Vagina (tissue), 2 donors: ENCODE measurements around the gene PARD3. TPM values are rescaled to one million over a fixed set of nuclear protein-coding genes. Genes with fewer than 3 reads are reported as not detected.
A peak's percentile ranks its signal among the peaks of the same experiment; 100 is the strongest.

Experiments used
- DNase-seq, 2 donors: peaks; one replicate each; pipeline ENCODE4 v3.0.0-alpha.2; 2017; ENCODE audit errors: extremely low spot score in 2 of 2
- H3K27ac ChIP-seq: fragments of 200-600 bp; sonication (generic); one replicate; pipeline ENCODE4 v1.5.1; 2019
- H3K27me3 ChIP-seq: fragments of 200-600 bp; sonication (generic); one replicate; pipeline ENCODE4 v1.5.1; 2019
- H3K36me3 ChIP-seq, 2 donors: fragments of 200-600 bp; sonication (generic); one replicate each; pipeline ENCODE4 v1.5.1; 2017 to 2019
- H3K4me1 ChIP-seq: fragments of 200-600 bp; sonication (generic); one replicate; pipeline ENCODE4 v1.5.1; 2019
- H3K4me3 ChIP-seq, 2 donors: fragments of 200-600 bp; sonication (generic); 1 replicate in 1 of 2; 2 replicates in 1 of 2; pipeline ENCODE4 v1.5.1; 2016 to 2019
- H3K9me3 ChIP-seq: fragments of 200-600 bp; sonication (generic); one replicate; pipeline ENCODE4 v1.5.1; 2019
- POLR2A ChIP-seq, 2 donors: fragments of 450-650 bp; IDR thresholded peaks; one replicate each; pipeline ENCODE4 v1.6.1; 2017; ENCODE audit warnings: antibody characterized with exemption in 2 of 2, mild to moderate bottlenecking in 2 of 2, moderate library complexity in 2 of 2
- POLR2AphosphoS5 ChIP-seq, 2 donors: sonication (generic); formaldehyde crosslinking; IDR thresholded peaks; one replicate each; pipeline ENCODE4 v1.9.0; 2017; ENCODE audit warnings: antibody characterized with exemption in 2 of 2, mild to moderate bottlenecking in 2 of 2, low read depth in 1 of 2; ENCODE audit not compliant: insufficient read depth in 1 of 2
- intact Hi-C: fragments of 100-400 bp; cut with DNase I; formaldehyde crosslinking; loops from one replicate; pipeline ENCODE4 v1.15.1; 2023
- total RNA-seq: library from RNA; depleted of rRNA; stranded (reverse); fragments of >200 nt; gene quantifications from one replicate; pipeline ENCODE4 v1.2.3, GENCODE V29; 2016
- TF ChIP-seq, protein P1 (sequence below), 3 experiments: fragments of 450-650 bp in 2 of 3; fragments of 200-600 bp in 1 of 3; sonication (generic) in 1 of 3; IDR thresholded peaks; one replicate each; pipeline ENCODE4 v1.5.1; 2017 to 2019; ENCODE audit warnings: antibody characterized with exemption in 3 of 3, mild to moderate bottlenecking in 2 of 3, moderate library complexity in 2 of 3

The PARD3 gene
- total RNA-seq, 1 donor from 2014 or later: 95.5 TPM

DNA sequence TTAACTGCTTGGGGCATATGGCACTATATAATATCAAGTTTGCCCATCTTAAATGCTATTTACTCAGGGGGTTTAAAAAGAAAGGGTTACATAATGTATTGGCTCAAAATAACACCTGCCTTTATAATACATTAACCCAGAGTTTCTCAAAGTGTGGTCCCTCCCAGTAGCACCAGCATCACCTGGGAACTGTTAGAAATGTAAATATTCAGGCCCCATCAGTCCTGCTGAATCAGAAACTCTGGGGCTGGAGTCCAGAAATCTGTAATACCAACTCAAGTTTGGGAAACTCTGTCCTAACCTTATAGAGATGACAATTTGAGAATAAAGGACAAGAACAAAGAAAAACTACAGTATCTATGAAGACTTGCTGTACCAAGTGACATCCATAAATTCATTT, 270.7 kb downstream of the PARD3 start:
- H3K27me3 ChIP-seq: no peaks in the 10 kb centered on the region
- intact Hi-C loops: no loop called here

DNA sequence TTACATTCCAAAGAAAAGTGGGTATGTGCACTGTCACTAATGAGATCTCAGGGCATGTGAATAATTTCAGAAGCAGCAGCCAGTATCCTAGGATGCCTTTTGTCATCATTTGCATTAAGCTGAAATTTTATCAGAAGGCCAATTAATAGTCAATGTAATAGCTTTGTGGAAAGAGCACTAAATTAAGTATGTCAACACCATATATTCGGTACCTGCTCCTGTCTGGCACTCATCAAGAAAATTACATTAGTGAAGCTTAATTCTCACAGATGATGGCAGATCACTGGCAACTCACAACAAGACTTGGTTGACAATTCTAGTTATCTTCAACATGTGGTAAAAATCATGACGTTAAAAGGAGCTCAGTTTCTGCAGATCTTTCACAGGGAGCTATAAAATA, 271.4 kb downstream of the PARD3 start:
- TF ChIP-seq POLR2A (IDR thresholded peaks at IDR 0.05): no peak
- TF ChIP-seq, protein P1, sequence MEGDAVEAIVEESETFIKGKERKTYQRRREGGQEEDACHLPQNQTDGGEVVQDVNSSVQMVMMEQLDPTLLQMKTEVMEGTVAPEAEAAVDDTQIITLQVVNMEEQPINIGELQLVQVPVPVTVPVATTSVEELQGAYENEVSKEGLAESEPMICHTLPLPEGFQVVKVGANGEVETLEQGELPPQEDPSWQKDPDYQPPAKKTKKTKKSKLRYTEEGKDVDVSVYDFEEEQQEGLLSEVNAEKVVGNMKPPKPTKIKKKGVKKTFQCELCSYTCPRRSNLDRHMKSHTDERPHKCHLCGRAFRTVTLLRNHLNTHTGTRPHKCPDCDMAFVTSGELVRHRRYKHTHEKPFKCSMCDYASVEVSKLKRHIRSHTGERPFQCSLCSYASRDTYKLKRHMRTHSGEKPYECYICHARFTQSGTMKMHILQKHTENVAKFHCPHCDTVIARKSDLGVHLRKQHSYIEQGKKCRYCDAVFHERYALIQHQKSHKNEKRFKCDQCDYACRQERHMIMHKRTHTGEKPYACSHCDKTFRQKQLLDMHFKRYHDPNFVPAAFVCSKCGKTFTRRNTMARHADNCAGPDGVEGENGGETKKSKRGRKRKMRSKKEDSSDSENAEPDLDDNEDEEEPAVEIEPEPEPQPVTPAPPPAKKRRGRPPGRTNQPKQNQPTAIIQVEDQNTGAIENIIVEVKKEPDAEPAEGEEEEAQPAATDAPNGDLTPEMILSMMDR (IDR thresholded peaks at IDR 0.05): no peak
- no peak for TF ChIP-seq POLR2AphosphoS5 (IDR thresholded peaks at IDR 0.05; ENCODE audit: insufficient read depth in 1 of 2, low read depth in 1 of 2)
- Histone ChIP-seq H3K9me3 (no peaks in the 10 kb centered on the region), H3K4me3 (no peak overlapping the region), H3K27me3 (no peaks in the 10 kb centered on the region), H3K36me3 (no peaks in the 10 kb centered on the region), H3K27ac (no peak overlapping the region), H3K4me1 (peaks cover 18% of the 10 kb centered on the region)
- intact Hi-C loops: no loop called here
- DNase-seq: no peak

More for the DNA sequence above, 270.7 kb downstream of the PARD3 start:
- Histone ChIP-seq H3K27ac (no peak overlapping the region), H3K4me3 (no peak overlapping the region), H3K9me3 (no peaks in the 10 kb centered on the region), H3K4me1 (peaks cover 23% of the 10 kb centered on the region), H3K36me3 (no peaks in the 10 kb centered on the region)
- TF ChIP-seq POLR2AphosphoS5 (IDR thresholded peaks at IDR 0.05; ENCODE audit: insufficient read depth in 1 of 2, low read depth in 1 of 2) (no peak), POLR2A (IDR thresholded peaks at IDR 0.05) (no peak)
- TF ChIP-seq, protein P1 (IDR thresholded peaks at IDR 0.05): no peak
- DNase-seq: no peak

DNA sequence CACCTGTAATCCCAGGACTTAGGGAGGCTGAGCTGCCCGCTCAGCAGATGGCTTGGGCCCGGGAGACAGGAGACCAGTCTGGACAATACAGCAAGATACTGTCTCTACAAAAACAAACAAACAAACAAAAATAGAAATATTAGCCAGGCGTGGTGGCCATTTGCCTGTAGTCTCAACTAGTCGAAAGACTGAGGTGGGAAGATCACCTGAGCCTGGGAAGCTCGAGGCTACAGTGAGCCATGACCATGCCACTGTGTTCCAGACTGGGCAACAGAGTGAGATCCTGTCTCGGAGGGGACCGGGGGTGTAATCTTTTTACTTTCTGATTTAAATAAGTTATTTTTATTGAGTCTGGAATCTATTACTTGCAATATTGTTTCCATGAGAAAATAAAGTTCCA, 274.6 kb downstream of the PARD3 start:
- intact Hi-C loops: no loop called here
- no peak for DNase-seq
- H3K36me3 ChIP-seq: no peaks in the 10 kb centered on the region
- H3K4me1 ChIP-seq: peaks cover 13% of the 10 kb centered on the region
- TF ChIP-seq POLR2AphosphoS5 (IDR thresholded peaks at IDR 0.05; ENCODE audit: insufficient read depth in 1 of 2, low read depth in 1 of 2) (no peak), POLR2A (IDR thresholded peaks at IDR 0.05) (no peak)
- TF ChIP-seq, protein P1 (IDR thresholded peaks at IDR 0.05): no peak
- no peaks in the 10 kb centered on the region for H3K27me3 ChIP-seq
- H3K9me3 ChIP-seq: no peaks in the 10 kb centered on the region
- H3K4me3 ChIP-seq: no peak overlapping the region
- no peak overlapping the region for H3K27ac ChIP-seq

DNA sequence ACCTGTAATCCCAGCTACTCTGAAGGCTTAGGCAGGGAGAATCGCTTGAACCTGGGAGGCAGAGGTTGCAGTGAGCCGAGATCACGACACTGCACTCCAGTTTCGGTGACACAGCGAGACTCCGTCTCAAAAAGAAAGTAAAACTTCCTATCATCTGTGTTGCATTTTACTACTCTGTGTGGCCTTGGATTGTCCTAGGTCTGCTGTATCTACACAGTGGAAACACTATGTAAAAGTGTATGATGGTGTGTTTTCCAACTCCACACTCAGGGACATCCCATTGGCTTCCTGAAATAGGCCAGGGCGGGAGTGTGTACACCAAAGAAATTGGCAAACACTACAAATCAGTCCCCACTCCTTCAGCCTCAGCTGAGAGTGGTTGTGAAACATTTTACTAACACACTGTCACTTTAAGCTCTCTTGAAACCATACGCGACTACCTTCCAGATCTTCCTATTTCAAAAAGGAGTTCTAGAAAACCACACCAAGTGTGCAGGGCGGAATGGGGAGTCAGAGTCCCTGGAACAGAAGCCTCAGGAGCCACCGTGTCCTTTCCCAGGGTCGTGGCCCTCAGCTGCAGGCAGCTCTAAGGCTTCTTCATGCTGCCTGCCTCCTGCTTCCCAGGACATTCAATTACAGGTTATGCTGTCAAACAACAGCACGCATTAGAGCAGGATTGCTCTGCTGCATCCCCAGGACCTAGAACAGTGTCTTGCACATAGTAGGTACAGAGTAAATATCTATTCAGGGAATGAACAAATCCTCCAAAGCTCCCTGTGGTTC, 275.4 kb downstream of the PARD3 start:
- Histone ChIP-seq H3K36me3 (no peaks in the 10 kb centered on the region), H3K9me3 (no peaks in the 10 kb centered on the region), H3K4me1 (peaks cover 15% of the 10 kb centered on the region), H3K4me3 (peak overlapping the region; percentile 1 to 5), H3K27me3 (no peaks in the 10 kb centered on the region), H3K27ac (no peak overlapping the region)
- no peak for DNase-seq
- intact Hi-C loops: no loop called here
- TF ChIP-seq POLR2A (IDR thresholded peaks at IDR 0.05) (no peak), POLR2AphosphoS5 (IDR thresholded peaks at IDR 0.05; ENCODE audit: insufficient read depth in 1 of 2, low read depth in 1 of 2) (no peak)
- TF ChIP-seq, protein P1 (IDR thresholded peaks at IDR 0.05): no peak

DNA sequence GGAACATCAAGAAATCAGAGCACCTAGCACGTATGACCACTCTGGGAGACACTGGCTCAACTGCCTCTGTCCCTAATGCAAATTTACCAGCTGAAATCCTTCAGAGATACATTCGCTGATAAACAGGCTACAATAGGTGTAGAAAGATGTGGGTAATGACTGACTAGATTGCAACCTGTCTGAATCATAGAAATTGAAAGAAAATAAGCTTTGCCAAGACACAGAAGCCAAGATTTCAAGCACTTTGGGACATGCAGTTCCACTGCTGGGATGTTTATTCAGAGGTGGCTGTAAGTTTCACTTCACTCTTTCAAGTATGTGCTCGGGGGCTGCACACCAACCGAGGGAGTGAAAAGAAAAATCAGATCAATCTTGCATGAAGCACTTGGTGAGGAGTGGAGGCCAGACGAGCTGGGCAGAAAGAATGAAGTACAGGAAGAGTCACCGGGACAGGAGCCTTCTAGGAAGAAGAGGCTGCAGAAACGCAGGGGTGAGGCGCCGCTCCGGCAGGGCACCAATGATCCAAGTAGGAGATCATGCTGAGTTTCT, 276.7 kb downstream of the PARD3 start:
- Histone ChIP-seq H3K4me1 (peaks cover 15% of the 10 kb centered on the region), H3K4me3 (no peak overlapping the region), H3K9me3 (no peaks in the 10 kb centered on the region), H3K36me3 (no peaks in the 10 kb centered on the region), H3K27me3 (no peaks in the 10 kb centered on the region), H3K27ac (no peak overlapping the region)
- TF ChIP-seq POLR2A (IDR thresholded peaks at IDR 0.05) (no peak), POLR2AphosphoS5 (IDR thresholded peaks at IDR 0.05; ENCODE audit: insufficient read depth in 1 of 2, low read depth in 1 of 2) (no peak)
- TF ChIP-seq, protein P1 (IDR thresholded peaks at IDR 0.05): no peak
- intact Hi-C loops: no loop called here
- no peak for DNase-seq
